ENCODE results near the gene CYB5RL. TPM values are rescaled to one million over a fixed set of nuclear protein-coding genes. Genes with fewer than 3 reads are reported as not detected.

CYB5RL gene, protein sequence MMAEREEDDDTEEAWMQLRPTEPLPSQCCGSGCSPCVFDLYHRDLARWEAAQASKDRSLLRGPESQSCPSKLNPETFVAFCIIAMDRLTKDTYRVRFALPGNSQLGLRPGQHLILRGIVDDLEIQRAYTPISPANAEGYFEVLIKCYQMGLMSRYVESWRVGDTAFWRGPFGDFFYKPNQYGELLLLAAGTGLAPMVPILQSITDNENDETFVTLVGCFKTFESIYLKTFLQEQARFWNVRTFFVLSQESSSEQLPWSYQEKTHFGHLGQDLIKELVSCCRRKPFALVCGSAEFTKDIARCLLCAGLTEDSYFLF
- total RNA-seq (3.4 and 7.5 TPM in 2 replicates), polyA plus RNA-seq (3.1 and 4.5 TPM in 2 replicates)

DNA sequence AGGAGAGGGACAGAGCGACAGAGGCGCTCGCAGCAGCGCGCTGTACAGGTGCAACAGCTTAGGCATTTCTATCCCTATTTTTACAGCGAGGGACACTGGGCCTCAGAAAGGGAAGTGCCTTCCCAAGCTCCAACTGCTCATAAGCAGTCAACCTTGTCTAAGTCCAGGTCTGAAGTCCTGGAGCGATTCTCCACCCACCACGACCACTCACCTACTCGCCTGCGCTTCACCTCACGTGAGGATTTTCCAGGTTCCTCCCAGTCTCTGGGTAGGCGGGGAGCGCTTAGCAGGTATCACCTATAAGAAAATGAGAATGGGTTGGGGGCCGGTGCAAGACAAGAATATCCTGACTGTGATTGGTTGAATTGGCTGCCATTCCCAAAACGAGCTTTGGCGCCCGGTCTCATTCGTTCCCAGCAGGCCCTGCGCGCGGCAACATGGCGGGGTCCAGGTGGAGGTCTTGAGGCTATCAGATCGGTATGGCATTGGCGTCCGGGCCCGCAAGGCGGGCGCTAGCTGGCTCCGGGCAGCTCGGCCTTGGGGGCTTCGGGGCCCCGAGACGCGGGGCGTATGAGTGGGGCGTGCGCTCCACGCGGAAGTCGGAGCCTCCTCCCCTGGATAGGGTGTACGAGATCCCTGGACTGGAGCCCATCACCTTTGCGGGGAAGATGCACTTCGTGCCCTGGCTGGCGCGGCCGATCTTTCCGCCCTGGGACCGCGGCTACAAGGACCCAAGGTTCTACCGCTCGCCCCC, at the start of gene CYB5RL, which contains the start of gene MRPL37:
Gene CYB5RL, minus strand, starts transcription at position 266 of the 754 bp plus-strand sequence. CDS start 4,414 bp downstream, outside the sequence.
Gene MRPL37, plus strand, starts transcription at position 403 of the 754 bp plus-strand sequence. Its CDS starts 77 bp downstream, at position 480.
- DNase-seq (ENCODE audit: low spot score) = peak; percentile 96
- Histone ChIP-seq H3K27me3 (no peaks in the 10 kb centered on the region), H3K9me2 (replicated peaks; ENCODE audit: insufficient read depth) (no peaks in the 10 kb centered on the region), H3K4me3 (peak within 1 kb of the TSS; percentile 63), H3K27ac (peak within 1 kb of the TSS; percentile 63), H2AFZ (peak within 1 kb of the TSS; percentile 74), H3K79me2 (peaks cover 39% of the 10 kb centered on the region), H3K9me3 (ENCODE audit: low read depth) (no peaks in the 10 kb centered on the region), H3K4me1 (ENCODE audit: insufficient read depth) (peaks cover 10% of the 10 kb centered on the region), H3K4me2 (peak within 1 kb of the TSS; percentile 84), H3K36me3 (replicated peaks; ENCODE audit: insufficient read depth, low read depth) (no peaks in the 10 kb centered on the region), H4K20me1 (ENCODE audit: insufficient read depth, poor library complexity, severe bottlenecking) (no peaks in the 10 kb centered on the region)
- WGBS (ENCODE audit: low lambda C conversion rate, missing lambda C conversion rate) = 2% methylated on average over 43 of the region's 51 CpGs
- TF ChIP-seq EZH2phosphoT487 (IDR thresholded peaks at IDR 0.05; ENCODE audit: low read depth, severe bottlenecking, unreplicated experiment) (no peak), EZH2 (IDR thresholded peaks at IDR 0.05; ENCODE audit: borderline replicate concordance) (no peak)
- TF ChIP-seq, protein P1, sequence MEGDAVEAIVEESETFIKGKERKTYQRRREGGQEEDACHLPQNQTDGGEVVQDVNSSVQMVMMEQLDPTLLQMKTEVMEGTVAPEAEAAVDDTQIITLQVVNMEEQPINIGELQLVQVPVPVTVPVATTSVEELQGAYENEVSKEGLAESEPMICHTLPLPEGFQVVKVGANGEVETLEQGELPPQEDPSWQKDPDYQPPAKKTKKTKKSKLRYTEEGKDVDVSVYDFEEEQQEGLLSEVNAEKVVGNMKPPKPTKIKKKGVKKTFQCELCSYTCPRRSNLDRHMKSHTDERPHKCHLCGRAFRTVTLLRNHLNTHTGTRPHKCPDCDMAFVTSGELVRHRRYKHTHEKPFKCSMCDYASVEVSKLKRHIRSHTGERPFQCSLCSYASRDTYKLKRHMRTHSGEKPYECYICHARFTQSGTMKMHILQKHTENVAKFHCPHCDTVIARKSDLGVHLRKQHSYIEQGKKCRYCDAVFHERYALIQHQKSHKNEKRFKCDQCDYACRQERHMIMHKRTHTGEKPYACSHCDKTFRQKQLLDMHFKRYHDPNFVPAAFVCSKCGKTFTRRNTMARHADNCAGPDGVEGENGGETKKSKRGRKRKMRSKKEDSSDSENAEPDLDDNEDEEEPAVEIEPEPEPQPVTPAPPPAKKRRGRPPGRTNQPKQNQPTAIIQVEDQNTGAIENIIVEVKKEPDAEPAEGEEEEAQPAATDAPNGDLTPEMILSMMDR (IDR thresholded peaks at IDR 0.05; ENCODE audit: poor library complexity) = no peak

DNA sequence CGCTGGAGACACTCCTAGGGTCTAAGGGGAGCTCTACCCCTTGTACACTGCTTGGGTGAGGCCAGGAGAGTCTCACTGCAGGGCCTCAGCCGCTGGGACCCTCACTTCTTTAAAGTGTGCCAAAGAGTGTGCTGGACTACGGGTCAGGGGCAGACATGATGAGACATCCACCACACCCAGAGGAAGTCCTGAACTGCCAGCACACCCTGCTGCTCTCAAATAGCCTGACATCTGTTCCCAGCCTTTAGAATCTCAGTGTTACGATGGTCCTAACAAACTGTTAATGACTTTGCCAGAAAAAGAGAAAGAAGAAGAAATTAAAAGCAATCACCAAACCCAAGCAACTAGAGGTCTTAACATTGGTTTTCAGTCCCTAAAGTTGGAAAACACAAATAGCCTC, 49.1 kb upstream of the CYB5RL start:
- Histone ChIP-seq H3K4me3 (no peak overlapping the region), H3K36me3 (replicated peaks; ENCODE audit: insufficient read depth, low read depth) (no peaks in the 10 kb centered on the region), H3K4me1 (ENCODE audit: insufficient read depth) (peaks cover 5% of the 10 kb centered on the region), H3K27me3 (no peaks in the 10 kb centered on the region), H3K27ac (no peak overlapping the region), H3K9me2 (replicated peaks; ENCODE audit: insufficient read depth) (no peaks in the 10 kb centered on the region), H3K9me3 (ENCODE audit: low read depth) (no peaks in the 10 kb centered on the region), H4K20me1 (ENCODE audit: insufficient read depth, poor library complexity, severe bottlenecking) (no peaks in the 10 kb centered on the region), H3K4me2 (no peak overlapping the region), H2AFZ (no peak overlapping the region), H3K79me2 (peaks cover 5% of the 10 kb centered on the region)
- no peak for DNase-seq (ENCODE audit: low spot score)
- 96% methylated on average over 4 of the region's 4 CpGs for WGBS (ENCODE audit: low lambda C conversion rate, missing lambda C conversion rate)
- TF ChIP-seq, protein P1 (IDR thresholded peaks at IDR 0.05; ENCODE audit: poor library complexity) = no peak
- TF ChIP-seq EZH2phosphoT487 (IDR thresholded peaks at IDR 0.05; ENCODE audit: low read depth, severe bottlenecking, unreplicated experiment) (no peak), EZH2 (IDR thresholded peaks at IDR 0.05; ENCODE audit: borderline replicate concordance) (no peak)

DNA sequence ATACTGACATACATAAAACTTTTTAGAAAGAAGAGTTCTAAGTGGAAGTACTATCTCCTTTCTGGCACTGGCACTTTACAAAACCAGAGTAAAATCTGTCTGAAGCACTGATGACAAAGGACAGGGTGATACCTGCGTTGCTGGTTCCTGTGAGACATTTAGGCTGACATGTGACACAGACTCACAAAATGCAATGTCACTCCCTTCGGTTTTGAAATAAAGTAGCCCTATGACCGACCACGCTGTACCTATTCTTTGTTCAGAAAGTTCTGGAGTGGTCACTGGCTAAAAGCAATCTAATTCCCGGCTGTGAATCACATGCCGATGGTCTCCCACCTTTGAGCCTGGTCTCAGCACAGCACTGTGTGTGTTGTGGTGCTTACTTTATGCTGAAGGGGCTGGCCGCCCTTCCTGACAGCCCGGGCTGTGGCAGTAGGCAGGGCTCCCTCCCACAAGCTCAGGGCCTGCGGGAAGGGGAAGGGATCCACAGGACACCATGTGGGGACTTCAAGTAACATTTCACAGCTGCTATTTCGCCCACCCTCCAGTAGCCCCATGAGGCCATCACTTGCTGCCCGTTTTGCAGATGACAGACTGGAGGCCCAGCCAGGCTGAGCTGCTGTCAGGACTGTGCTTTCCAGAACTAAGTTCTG, 48.2 kb upstream of the CYB5RL start:
- Histone ChIP-seq H3K27me3 (no peaks in the 10 kb centered on the region), H3K36me3 (replicated peaks; ENCODE audit: insufficient read depth, low read depth) (no peaks in the 10 kb centered on the region), H3K9me3 (ENCODE audit: low read depth) (no peaks in the 10 kb centered on the region), H2AFZ (no peak overlapping the region), H4K20me1 (ENCODE audit: insufficient read depth, poor library complexity, severe bottlenecking) (no peaks in the 10 kb centered on the region), H3K9me2 (replicated peaks; ENCODE audit: insufficient read depth) (no peaks in the 10 kb centered on the region), H3K4me2 (no peak overlapping the region), H3K4me1 (ENCODE audit: insufficient read depth) (no peaks in the 10 kb centered on the region), H3K4me3 (no peak overlapping the region), H3K79me2 (peaks cover 2% of the 10 kb centered on the region), H3K27ac (no peak overlapping the region)
- DNase-seq (ENCODE audit: low spot score) = no peak
- WGBS (ENCODE audit: low lambda C conversion rate, missing lambda C conversion rate) = 96% methylated on average over 11 of the region's 11 CpGs
- TF ChIP-seq EZH2phosphoT487 (IDR thresholded peaks at IDR 0.05; ENCODE audit: low read depth, severe bottlenecking, unreplicated experiment) (no peak), EZH2 (IDR thresholded peaks at IDR 0.05; ENCODE audit: borderline replicate concordance) (no peak)
- TF ChIP-seq, protein P1 (IDR thresholded peaks at IDR 0.05; ENCODE audit: poor library complexity) = no peak
